ENCODE results near the gene STEAP2.

STEAP2 gene

DNA sequence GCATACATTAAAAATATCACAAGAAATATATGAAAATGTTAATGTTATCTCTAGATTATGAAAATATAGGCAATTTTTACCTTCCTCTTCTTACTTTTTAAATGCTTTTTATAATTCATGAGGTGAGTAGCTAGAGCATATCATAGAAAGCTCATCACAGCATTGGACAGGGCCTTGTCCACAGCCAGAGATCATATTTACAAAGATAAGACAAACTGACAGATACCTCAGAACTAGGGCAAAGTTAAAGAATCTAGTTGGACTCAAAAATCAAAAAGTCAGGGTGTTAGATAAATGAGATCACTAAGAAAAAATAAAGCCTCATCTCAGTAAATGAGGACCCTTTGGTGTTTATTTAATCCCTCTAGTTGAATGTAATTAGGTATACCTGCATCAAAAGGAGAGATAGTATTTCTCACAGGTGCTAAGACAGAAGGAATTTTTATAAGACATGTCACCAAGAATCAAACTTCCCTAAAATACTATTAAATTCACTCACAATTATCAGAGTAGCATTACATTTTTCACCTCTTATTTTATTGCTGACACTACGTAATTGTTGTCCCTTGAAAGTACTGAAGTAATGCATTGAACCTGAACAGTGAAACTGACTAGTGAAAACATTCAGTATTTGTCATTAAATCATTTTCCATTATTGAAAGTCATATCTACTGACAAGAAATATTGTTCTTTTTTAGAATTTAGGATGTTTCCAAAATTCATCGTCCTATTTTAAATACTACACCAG lies 59.1 kb downstream of the STEAP2 start:
- DNase-seq (ENCODE audit: low read depth in 2 of 2) = no peak

GRCh38 chr7:90271753-90272152 lies 60.2 kb downstream of the STEAP2 start:
- no peak for DNase-seq (ENCODE audit: low read depth in 2 of 2)

DNA sequence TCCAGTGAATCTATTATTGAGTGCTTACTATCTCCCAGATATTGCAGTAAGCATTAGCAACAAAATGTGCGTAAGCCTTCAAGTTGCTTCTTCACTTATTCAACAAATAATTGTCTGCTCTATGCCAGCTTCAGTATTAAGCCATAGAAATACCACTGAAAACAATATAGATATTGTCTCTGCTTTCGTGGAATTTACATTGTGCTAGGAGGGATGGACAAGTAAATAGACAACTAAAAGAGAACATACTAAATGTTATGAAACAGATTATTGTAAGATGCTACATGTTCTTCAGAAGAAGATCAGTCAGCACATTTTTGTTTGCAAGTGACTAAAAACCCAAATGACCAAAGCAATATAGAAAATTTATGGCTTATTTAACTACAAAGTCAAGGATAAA lies 60.7 kb downstream of the STEAP2 start:
- no peak for DNase-seq (ENCODE audit: low read depth in 2 of 2)

DNA sequence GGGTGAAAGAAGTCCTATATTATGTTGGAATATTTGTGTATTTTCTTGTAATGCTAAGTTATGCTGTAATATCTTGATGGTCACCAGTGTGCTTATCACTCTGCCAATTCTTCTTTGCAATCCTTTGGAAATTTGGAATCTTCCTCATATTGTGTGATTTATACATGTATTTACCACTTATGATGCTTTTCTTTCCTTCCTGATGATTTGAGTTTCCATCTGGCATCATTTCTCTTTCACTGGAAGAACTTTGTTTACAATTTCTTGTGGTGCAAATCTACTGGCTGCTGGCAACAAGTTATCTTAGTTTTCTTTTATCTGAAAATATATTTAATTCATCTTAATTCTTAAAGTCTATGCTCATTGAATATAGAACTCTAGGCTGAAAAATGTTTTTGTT lies 62.6 kb downstream of the STEAP2 start:
- DNase-seq (ENCODE audit: low read depth in 2 of 2) = no peak

DNA sequence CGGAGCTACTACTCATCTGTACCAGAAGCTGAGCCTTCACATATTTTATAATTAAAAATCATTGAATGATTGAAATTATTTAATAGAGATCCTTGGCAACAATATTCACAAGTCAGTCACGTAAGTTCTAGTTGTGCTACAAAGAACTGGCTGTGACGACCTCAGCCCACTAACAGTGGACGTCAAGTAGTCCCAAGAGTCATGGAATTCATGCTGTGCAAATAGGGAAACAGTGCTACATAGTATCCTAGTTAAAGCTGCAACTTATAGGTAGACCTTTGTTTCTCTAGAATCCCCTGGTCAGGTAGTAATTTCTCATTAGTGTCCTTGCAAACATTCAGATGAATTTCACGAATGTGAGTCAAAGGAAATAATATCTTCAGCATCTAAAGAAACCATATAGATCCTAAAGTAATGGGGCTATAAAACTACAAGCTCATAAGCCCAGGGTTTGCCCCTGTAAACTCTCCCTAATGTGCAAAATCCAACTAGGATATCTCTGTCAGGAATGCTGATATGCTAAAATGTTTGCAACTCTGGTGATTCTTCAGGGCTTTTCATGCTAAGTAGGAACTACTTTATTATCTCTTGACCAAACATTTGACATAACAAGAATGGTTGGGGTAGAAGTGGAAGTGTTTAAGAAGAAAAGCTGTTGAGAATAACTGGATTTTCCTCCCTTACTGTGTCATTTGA lies 64.6 kb downstream of the STEAP2 start:
- no peak for DNase-seq (ENCODE audit: low read depth in 2 of 2)

Data from stimulated activated CD8-positive, alpha-beta memory T cell treated with anti-CD3 and anti-CD28 coated beads, Interleukin-15, amount 100 ng/mL, for 4 hours (primary cell).